Mucosa of rectum (tissue), 2 donors: ENCODE measurements around the gene XDH.

ENCODE experiments used
- H3K27ac ChIP-seq, 2 donors: one replicate each; pipeline ENCODE4 v1.7.0; 2013; ENCODE audit warnings: inconsistent platforms in 2 of 2, low read depth in 2 of 2, low read length in 2 of 2
- H3K27me3 ChIP-seq, 2 donors: one replicate each; pipeline ENCODE4 v1.7.0; 2013; ENCODE audit warnings: low read length in 2 of 2; ENCODE audit not compliant: control insufficient read depth in 2 of 2, insufficient read depth in 2 of 2
- H3K36me3 ChIP-seq, 2 donors: one replicate each; pipeline ENCODE4 v1.7.0; 2013; ENCODE audit warnings: low read length in 2 of 2; ENCODE audit not compliant: control insufficient read depth in 2 of 2, insufficient read depth in 2 of 2
- H3K4me1 ChIP-seq, 2 donors: one replicate each; pipeline ENCODE4 v1.7.0; 2013; ENCODE audit warnings: low read length in 2 of 2, mild to moderate bottlenecking in 1 of 2; ENCODE audit not compliant: control insufficient read depth in 2 of 2, insufficient read depth in 2 of 2
- H3K4me3 ChIP-seq, 2 donors: one replicate each; pipeline ENCODE4 v1.7.0; 2013; ENCODE audit warnings: low read length in 2 of 2
- H3K9ac ChIP-seq, 2 donors: one replicate each; pipeline ENCODE4 v1.7.0; 2013; ENCODE audit warnings: low read length in 2 of 2, low read depth in 1 of 2, mild to moderate bottlenecking in 1 of 2
- H3K9me3 ChIP-seq, 2 donors: one replicate each; pipeline ENCODE4 v1.7.0; 2013; ENCODE audit warnings: low read length in 2 of 2; ENCODE audit not compliant: control insufficient read depth in 2 of 2
- donor health status: healthy.
- donor health status: Normal muscosa, but diverticular disease.

The XDH gene

DNA sequence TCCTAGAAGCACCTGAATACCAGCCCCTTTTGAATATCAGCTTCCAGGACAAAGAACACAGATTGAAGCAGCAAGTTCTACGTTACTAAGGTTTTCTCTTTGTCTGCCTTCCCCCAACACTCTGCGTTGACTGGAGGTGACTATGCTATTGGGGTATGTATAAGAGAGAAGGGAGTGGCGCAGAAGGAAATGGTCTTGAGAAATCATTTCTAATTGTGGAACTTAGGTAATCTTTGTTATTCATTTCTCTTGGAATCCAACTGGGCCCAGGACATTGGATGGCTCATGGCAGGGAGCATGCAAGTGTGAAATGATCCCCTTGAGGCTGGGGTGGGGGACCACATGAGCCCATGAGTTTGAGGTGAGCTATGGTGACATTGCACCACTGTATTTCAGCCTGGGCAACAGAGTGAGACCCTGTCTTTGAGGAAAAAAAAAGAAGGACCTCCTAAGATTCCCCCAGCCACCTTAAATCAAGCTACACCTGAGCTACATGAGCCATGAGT lies 29.7 kb downstream of the XDH start:
- no peak overlapping the region for H3K27ac ChIP-seq
- no peak overlapping the region for H3K4me3 ChIP-seq
- H3K9me3 ChIP-seq: no peaks in the 10 kb centered on the region
- H3K27me3 ChIP-seq: no peaks in the 10 kb centered on the region
- no peak overlapping the region for H3K9ac ChIP-seq
- peaks cover 0 to 3% of the 10 kb centered on the region in 2 donors for H3K36me3 ChIP-seq
- no peaks in the 10 kb centered on the region for H3K4me1 ChIP-seq

DNA sequence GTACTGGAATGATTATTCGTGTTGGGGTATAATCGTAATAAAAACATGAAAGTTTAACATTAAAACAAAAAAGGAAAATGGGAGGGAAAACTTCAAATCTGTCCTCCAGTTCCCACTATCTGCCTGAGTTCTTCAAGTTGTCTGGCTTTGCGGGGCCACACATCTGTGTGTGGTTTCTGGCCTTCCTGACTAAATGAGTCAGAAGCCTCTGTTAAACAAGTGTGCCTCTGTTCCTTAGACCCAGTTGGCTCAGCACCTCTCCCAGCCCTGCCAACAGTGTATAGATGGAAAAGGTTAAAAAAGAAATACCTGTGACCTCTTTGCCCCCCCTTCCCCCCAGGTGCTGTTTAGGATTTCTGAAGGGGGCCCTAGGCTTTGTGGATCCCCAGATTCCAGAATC lies 30.2 kb downstream of the XDH start:
- Histone ChIP-seq H3K4me1 (no peaks in the 10 kb centered on the region), H3K36me3 (peaks cover 0 to 3% of the 10 kb centered on the region in 2 donors), H3K9me3 (no peaks in the 10 kb centered on the region), H3K4me3 (no peak overlapping the region), H3K27me3 (no peaks in the 10 kb centered on the region), H3K9ac (no peak overlapping the region), H3K27ac (no peak overlapping the region)

DNA sequence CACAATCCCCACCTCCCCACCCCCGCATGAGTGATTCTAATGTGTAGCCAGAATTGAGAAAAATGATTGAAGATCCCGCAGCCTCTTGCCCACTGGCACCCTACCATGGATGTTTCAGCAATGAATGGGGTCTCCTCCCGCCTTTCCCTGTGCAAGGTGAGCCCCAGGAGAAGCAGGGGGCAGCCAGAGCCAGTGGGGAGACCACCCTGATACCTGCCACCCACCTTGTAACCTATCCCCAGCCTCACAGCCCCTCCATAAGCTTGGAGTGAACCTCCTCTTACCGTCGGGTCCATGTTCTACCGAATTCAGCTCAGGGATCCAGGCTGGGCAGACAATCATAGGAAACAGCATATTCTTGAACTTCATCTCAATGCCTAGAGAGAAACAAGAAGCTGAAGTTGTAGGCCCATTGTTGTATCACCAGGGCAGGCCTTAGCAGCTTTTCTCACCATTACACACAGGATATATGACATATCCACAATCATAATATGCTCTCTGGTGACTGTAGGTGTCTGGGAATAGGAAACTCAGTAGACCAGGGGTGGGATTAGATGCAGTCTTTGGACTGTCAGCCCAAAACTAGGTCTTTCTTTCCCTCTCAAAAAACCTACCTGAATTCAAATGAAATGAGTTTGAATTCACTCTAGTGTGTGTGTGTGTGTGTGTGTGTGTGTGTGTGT lies 30.9 kb downstream of the XDH start:
- Histone ChIP-seq H3K9ac (no peak overlapping the region), H3K9me3 (no peaks in the 10 kb centered on the region), H3K4me3 (no peak overlapping the region), H3K27ac (no peak overlapping the region), H3K36me3 (peaks cover 0 to 3% of the 10 kb centered on the region in 2 donors), H3K27me3 (no peaks in the 10 kb centered on the region), H3K4me1 (no peaks in the 10 kb centered on the region)

DNA sequence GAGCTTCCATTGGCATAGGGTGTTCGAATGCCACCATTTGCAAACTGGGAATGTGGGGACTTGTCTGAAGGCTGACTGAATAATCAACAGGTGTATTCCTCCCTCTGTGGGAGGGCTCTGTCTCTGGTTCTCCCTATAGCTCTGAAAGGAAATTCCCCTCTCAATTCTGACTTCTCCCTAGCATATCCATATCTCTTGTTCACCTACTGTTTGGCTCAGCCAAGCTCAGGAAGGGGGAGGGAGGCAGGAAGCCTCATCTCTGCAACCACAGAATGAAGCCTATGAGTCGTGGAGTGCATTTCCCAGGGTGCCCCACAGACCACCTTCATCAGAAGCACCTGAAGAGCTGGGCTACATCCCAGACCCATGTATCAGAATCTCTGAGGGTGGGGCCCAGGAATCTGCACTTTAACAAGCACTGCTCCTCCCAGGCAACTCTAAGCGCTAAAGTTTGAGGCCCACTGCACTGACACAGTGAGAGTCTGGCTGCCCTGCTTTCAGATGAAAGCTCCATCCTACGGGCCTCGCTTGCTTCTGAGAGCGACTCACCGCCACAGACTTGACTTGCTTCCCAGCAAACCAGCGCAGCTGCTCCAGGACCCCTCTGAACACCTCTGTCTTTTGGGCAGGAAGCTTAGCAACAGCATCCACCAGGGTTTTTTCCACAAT lies 32.0 kb downstream of the XDH start:
- H3K27me3 ChIP-seq: no peaks in the 10 kb centered on the region
- no peaks in the 10 kb centered on the region for H3K4me1 ChIP-seq
- no peak overlapping the region for H3K27ac ChIP-seq
- no peak overlapping the region for H3K9ac ChIP-seq
- H3K36me3 ChIP-seq: peaks cover 0 to 3% of the 10 kb centered on the region in 2 donors
- no peak overlapping the region for H3K4me3 ChIP-seq
- no peaks in the 10 kb centered on the region for H3K9me3 ChIP-seq

DNA sequence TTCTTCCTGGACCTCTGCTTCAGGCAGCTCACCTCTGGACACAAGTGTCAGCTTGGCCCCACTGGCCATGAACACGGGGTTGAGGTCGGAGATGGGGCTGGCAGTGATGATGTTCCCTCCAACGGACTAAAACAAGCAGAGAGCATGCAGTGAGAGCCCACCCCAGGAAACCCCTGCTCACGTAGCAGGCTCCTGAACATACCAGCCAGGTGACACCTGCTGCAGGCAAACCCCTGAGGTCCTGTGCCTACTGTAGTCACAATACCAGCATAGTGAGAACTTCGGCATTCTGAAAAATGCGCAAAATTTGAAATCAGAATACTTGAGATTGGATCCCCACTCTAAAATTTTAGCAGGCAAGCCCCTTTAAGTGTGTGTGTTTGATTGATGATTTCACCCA lies 32.9 kb downstream of the XDH start:
- Histone ChIP-seq H3K4me1 (no peaks in the 10 kb centered on the region), H3K36me3 (peaks cover 0 to 3% of the 10 kb centered on the region in 2 donors), H3K4me3 (no peak overlapping the region)

DNA sequence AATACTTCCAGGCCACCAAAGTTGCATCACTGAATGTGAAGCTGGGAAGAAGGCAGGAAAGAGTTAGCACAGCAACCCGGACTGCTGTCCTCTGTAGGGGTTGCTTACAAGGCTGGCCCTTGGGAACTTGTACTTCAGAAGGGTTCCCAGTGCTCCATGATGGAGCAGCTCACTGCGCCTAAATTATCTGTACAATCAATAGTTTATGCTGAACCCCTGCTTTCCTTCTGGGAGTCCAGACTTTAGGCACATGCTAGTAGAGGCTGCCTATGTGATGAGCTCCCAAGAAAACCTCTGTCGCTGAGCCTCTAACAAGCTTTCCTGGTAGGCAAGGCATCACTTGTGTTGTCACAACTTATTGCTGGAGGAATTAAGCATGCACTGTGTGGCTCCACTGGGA lies 34.3 kb downstream of the XDH start:
- peaks cover 3 to 5% of the 10 kb centered on the region in 2 donors for H3K36me3 ChIP-seq
- H3K9ac ChIP-seq: no peak overlapping the region
- no peaks in the 10 kb centered on the region for H3K4me1 ChIP-seq
- H3K27ac ChIP-seq: no peak overlapping the region
- no peaks in the 10 kb centered on the region for H3K27me3 ChIP-seq
- H3K4me3 ChIP-seq: no peak overlapping the region
- no peaks in the 10 kb centered on the region for H3K9me3 ChIP-seq

More for the DNA sequence above, 32.9 kb downstream of the XDH start:
- no peak overlapping the region for H3K27ac ChIP-seq
- H3K9me3 ChIP-seq: no peaks in the 10 kb centered on the region
- no peaks in the 10 kb centered on the region for H3K27me3 ChIP-seq
- H3K9ac ChIP-seq: no peak overlapping the region

DNA sequence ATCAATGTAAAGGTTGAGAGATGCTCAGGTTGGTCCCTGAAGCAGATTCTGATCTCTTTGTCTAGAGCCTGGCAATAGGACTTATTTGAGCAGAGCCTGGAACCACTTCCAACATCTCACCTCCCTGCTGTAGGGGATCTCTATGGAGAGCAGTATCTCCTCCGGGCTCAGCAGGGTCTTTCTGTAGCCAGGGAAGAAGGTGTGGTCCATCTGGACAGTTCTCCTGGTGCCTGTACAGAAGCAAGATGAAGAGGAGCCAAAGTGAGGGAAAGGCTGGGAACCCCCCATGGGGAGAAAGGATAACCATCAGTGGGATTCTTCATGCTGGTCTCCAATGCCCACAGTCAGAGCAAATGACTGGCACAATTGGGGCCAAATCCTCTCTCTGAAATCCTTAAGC lies 34.8 kb downstream of the XDH start:
- Histone ChIP-seq H3K4me3 (no peak overlapping the region), H3K36me3 (peaks cover 3 to 5% of the 10 kb centered on the region in 2 donors), H3K27me3 (no peaks in the 10 kb centered on the region), H3K9ac (no peak overlapping the region), H3K4me1 (no peaks in the 10 kb centered on the region), H3K9me3 (no peaks in the 10 kb centered on the region), H3K27ac (no peak overlapping the region)

DNA sequence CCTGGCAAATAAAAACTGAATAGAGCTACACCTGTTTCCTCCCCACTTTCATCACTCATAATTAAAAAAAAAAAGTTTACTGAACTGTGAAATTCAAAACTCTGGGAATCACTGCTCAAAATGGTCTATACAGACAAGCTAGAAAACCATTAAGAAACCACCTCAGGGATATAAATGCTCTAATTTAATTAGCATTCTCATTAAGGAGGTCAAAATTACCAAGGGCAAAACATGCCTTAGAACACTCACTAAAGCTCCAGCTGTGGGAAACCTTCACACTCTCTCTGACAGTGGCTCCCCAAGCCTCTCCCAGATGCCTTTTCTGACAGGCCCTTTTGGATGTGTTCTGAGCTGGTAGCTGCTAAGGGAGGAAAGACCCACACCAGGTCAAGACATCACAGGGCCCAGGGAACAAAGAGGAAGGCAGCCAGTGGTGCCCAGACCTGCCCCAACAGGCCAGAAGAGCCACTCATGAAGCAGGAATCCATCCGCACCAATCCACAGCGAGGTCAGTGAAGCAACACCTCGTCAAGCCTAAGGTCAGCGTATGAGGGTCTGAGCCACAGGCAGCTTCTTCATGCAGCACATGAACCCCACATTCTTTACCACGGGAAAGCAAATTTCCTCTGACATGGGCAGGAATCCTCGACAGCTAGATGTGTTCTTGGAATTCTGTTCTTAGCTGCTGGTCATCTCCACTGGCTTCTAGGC lies 35.6 kb downstream of the XDH start:
- Histone ChIP-seq H3K27me3 (no peaks in the 10 kb centered on the region), H3K36me3 (peaks cover 3 to 5% of the 10 kb centered on the region in 2 donors), H3K4me3 (no peak overlapping the region), H3K4me1 (no peaks in the 10 kb centered on the region), H3K27ac (no peak overlapping the region), H3K9ac (no peak overlapping the region), H3K9me3 (no peaks in the 10 kb centered on the region)

DNA sequence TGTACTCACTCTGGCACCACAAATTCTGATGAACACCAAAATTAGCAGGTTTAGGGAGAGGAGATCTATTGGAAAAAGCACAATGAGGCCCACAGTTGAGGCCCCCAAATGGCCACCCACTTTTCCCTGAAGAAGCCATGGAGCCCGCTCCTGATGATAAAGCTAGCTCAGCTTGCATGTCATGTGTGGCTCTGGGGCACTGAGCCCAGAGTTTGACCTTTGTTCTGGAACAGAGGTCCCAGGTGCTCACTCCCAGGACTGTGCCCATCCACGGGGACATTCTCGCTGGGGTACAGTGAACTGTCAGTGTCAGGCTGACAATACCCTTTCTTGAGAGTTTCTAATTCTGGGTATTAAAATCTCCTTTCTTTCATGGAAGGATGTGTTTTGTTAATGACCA lies 36.2 kb downstream of the XDH start:
- Histone ChIP-seq H3K4me3 (no peak overlapping the region), H3K27me3 (no peaks in the 10 kb centered on the region), H3K36me3 (peaks cover 3 to 5% of the 10 kb centered on the region in 2 donors), H3K4me1 (no peaks in the 10 kb centered on the region), H3K9ac (no peak overlapping the region), H3K9me3 (no peaks in the 10 kb centered on the region), H3K27ac (no peak overlapping the region)

DNA sequence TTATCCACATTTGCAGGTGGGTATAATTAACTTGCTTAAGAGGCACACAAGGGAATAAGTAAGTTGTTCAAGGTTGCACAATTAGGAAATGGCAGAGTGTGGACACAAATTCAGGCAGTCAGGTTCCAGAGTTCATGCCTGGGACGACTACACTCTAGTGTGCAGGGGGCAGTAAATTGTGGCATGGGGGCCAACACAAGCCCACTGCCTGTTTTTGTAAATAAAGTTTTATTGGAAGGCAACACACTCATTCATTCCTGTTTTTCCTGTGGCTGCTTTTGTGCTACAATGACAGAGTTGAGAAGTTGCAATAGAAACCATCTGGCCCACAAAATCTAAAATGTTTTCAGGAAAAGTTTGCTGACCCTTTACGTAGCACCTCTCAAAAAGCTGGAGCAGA lies 41.4 kb downstream of the XDH start:
- H3K9me3 ChIP-seq: no peaks in the 10 kb centered on the region
- no peak overlapping the region for H3K4me3 ChIP-seq
- peaks cover 5 to 9% of the 10 kb centered on the region in 2 donors for H3K36me3 ChIP-seq
- no peak overlapping the region for H3K9ac ChIP-seq
- H3K27me3 ChIP-seq: no peaks in the 10 kb centered on the region
- no peak overlapping the region for H3K27ac ChIP-seq
- no peaks in the 10 kb centered on the region for H3K4me1 ChIP-seq
